SJCRH30 (cell line): ENCODE data around the gene GALNT17. TPM values are rescaled to one million over a fixed set of nuclear protein-coding genes. Genes with fewer than 3 reads are reported as not detected.

ENCODE experiments used
- DNase-seq, 2 experiments: peaks; one replicate each; pipeline ENCODE4 v3.0.0-alpha.2; 2015 to 2020
- H3K27ac ChIP-seq: fragments of 250-450 bp; sonication (Bioruptor Pico); 2 replicates; pipeline ENCODE4 v1.5.1; 2020; ENCODE audit warnings: mild to moderate bottlenecking, moderate library complexity
- H3K27me3 ChIP-seq: fragments of 250-450 bp; sonication (Bioruptor Pico); 2 replicates; pipeline ENCODE4 v1.5.1; 2020; ENCODE audit warnings: mild to moderate bottlenecking, moderate library complexity
- H3K36me3 ChIP-seq: fragments of 250-450 bp; sonication (Bioruptor Pico); 2 replicates; pipeline ENCODE4 v1.5.1; 2020; ENCODE audit warnings: mild to moderate bottlenecking, moderate library complexity
- H3K4me1 ChIP-seq: fragments of 250-450 bp; sonication (Bioruptor Pico); 2 replicates; pipeline ENCODE4 v1.5.1; 2020; ENCODE audit warnings: mild to moderate bottlenecking, moderate library complexity
- H3K4me3 ChIP-seq: fragments of 250-450 bp; sonication (Bioruptor Pico); 2 replicates; pipeline ENCODE4 v1.5.1; 2020; ENCODE audit warnings: mild to moderate bottlenecking, moderate library complexity
- H3K9me3 ChIP-seq: fragments of 250-450 bp; sonication (Bioruptor Pico); replicated peaks from 2 replicates; pipeline ENCODE4 v1.5.1; 2020; ENCODE audit warnings: mild to moderate bottlenecking, moderate library complexity
- total RNA-seq: library from RNA; depleted of rRNA; stranded (reverse); fragments of >200 nt; shearing (Covaris generic); gene quantifications from 2 replicates; pipeline ENCODE4 v1.2.3, GENCODE V29; 2014

Gene GALNT17
- total RNA-seq, 1 experiment from 2014 or later: not detected

- Histone ChIP-seq H3K4me3 (no peak overlapping the region), H3K27ac (no peak overlapping the region), H3K9me3 (no peaks in the 10 kb centered on the region), H3K4me1 (no peaks in the 10 kb centered on the region), H3K36me3 (no peaks in the 10 kb centered on the region), H3K27me3 (no peaks in the 10 kb centered on the region; the same call in 1 of the 2 replicates)
- no peak for DNase-seq
Measured at GRCh38 chr7:71303566-71303965, 171.6 kb downstream of the GALNT17 start.

- DNase-seq: no peak
- no peak overlapping the region for H3K4me3 ChIP-seq
- no peaks in the 10 kb centered on the region for H3K4me1 ChIP-seq
- H3K27me3 ChIP-seq: no peaks in the 10 kb centered on the region
- H3K27ac ChIP-seq: no peak overlapping the region
- H3K36me3 ChIP-seq: no peaks in the 10 kb centered on the region
- H3K9me3 ChIP-seq: no peaks in the 10 kb centered on the region
Measured at GRCh38 chr7:71308096-71308495, 176.2 kb downstream of the GALNT17 start.

- H3K4me3 ChIP-seq: no peak overlapping the region
- no peak for DNase-seq
- H3K27ac ChIP-seq: no peak overlapping the region
- H3K4me1 ChIP-seq: no peaks in the 10 kb centered on the region
- H3K9me3 ChIP-seq: no peaks in the 10 kb centered on the region
- no peaks in the 10 kb centered on the region for H3K36me3 ChIP-seq
- no peaks in the 10 kb centered on the region for H3K27me3 ChIP-seq
Measured at GRCh38 chr7:71311576-71311975, 179.6 kb downstream of the GALNT17 start.

- Histone ChIP-seq H3K9me3 (no peaks in the 10 kb centered on the region), H3K27me3 (no peaks in the 10 kb centered on the region), H3K27ac (no peak overlapping the region), H3K4me1 (no peaks in the 10 kb centered on the region), H3K36me3 (no peaks in the 10 kb centered on the region), H3K4me3 (no peak overlapping the region)
- no peak for DNase-seq
Measured at GRCh38 chr7:71312755-71313490, 181.0 kb downstream of the GALNT17 start.

GRCh38 chr7:71313553-71313952, 181.6 kb downstream of the GALNT17 start:
- no peak overlapping the region for H3K4me3 ChIP-seq
- no peaks in the 10 kb centered on the region for H3K36me3 ChIP-seq
- no peak for DNase-seq
- no peaks in the 10 kb centered on the region for H3K4me1 ChIP-seq
- H3K27ac ChIP-seq: no peak overlapping the region
- H3K27me3 ChIP-seq: no peaks in the 10 kb centered on the region
- H3K9me3 ChIP-seq: no peaks in the 10 kb centered on the region

- H3K27ac ChIP-seq: no peak overlapping the region
- H3K4me1 ChIP-seq: no peaks in the 10 kb centered on the region
- H3K9me3 ChIP-seq: no peaks in the 10 kb centered on the region
- H3K36me3 ChIP-seq: no peaks in the 10 kb centered on the region
- no peaks in the 10 kb centered on the region for H3K27me3 ChIP-seq
- no peak overlapping the region for H3K4me3 ChIP-seq
- DNase-seq: no peak
Measured at GRCh38 chr7:71320916-71321315, 189.0 kb downstream of the GALNT17 start.

GRCh38 chr7:71322201-71322600, 190.3 kb downstream of the GALNT17 start:
- Histone ChIP-seq H3K4me1 (peaks cover 6% of the 10 kb centered on the region; the same call in 1 of the 2 replicates), H3K4me3 (no peak overlapping the region), H3K9me3 (no peaks in the 10 kb centered on the region), H3K27ac (no peak overlapping the region), H3K27me3 (no peaks in the 10 kb centered on the region), H3K36me3 (no peaks in the 10 kb centered on the region)
- no peak for DNase-seq

- Histone ChIP-seq H3K4me3 (no peak overlapping the region), H3K36me3 (no peaks in the 10 kb centered on the region), H3K27me3 (no peaks in the 10 kb centered on the region), H3K27ac (no peak overlapping the region), H3K4me1 (peaks cover 7% of the 10 kb centered on the region; the same call in 1 of the 2 replicates), H3K9me3 (no peaks in the 10 kb centered on the region)
- no peak for DNase-seq
Measured at GRCh38 chr7:71323726-71324125, 191.8 kb downstream of the GALNT17 start.

- Histone ChIP-seq H3K4me3 (no peak overlapping the region), H3K9me3 (no peaks in the 10 kb centered on the region), H3K27me3 (no peaks in the 10 kb centered on the region), H3K4me1 (peaks cover 11% of the 10 kb centered on the region), H3K27ac (no peak overlapping the region), H3K36me3 (no peaks in the 10 kb centered on the region)
- no peak for DNase-seq
Measured at GRCh38 chr7:71325151-71325550, 193.2 kb downstream of the GALNT17 start.

- no peak overlapping the region for H3K27ac ChIP-seq
- H3K9me3 ChIP-seq: no peaks in the 10 kb centered on the region
- peak in 1 of 2 experiments; percentile 9 for DNase-seq
- H3K4me3 ChIP-seq: no peak overlapping the region
- H3K4me1 ChIP-seq: peaks cover 11% of the 10 kb centered on the region
- no peaks in the 10 kb centered on the region for H3K36me3 ChIP-seq
- H3K27me3 ChIP-seq: no peaks in the 10 kb centered on the region
Measured at GRCh38 chr7:71326595-71326994, 194.7 kb downstream of the GALNT17 start.

GRCh38 chr7:71327946-71328345, 196.0 kb downstream of the GALNT17 start:
- H3K27ac ChIP-seq: no peak overlapping the region
- H3K36me3 ChIP-seq: no peaks in the 10 kb centered on the region
- no peak for DNase-seq
- H3K9me3 ChIP-seq: no peaks in the 10 kb centered on the region
- H3K4me1 ChIP-seq: peaks cover 11% of the 10 kb centered on the region
- no peak overlapping the region for H3K4me3 ChIP-seq
- no peaks in the 10 kb centered on the region for H3K27me3 ChIP-seq

GRCh38 chr7:71329030-71329660, 197.2 kb downstream of the GALNT17 start:
- H3K27ac ChIP-seq: peak overlapping the region; percentile 26; the same call in 1 of the 2 replicates
- no peaks in the 10 kb centered on the region for H3K27me3 ChIP-seq
- peak; percentile 40 to 70 for DNase-seq

GRCh38 chr7:71332207-71332606, 200.3 kb downstream of the GALNT17 start:
- no peak overlapping the region for H3K4me3 ChIP-seq
- peaks cover 5% of the 10 kb centered on the region for H3K4me1 ChIP-seq
- H3K9me3 ChIP-seq: no peaks in the 10 kb centered on the region; the same call in 1 of the 2 replicates
- H3K36me3 ChIP-seq: no peaks in the 10 kb centered on the region
- no peak overlapping the region for H3K27ac ChIP-seq
- DNase-seq: no peak
- H3K27me3 ChIP-seq: no peaks in the 10 kb centered on the region

More at GRCh38 chr7:71329030-71329660, 197.2 kb downstream of the GALNT17 start:
- H3K9me3 ChIP-seq: no peaks in the 10 kb centered on the region
- H3K4me1 ChIP-seq: peaks cover 11% of the 10 kb centered on the region
- 0 out of 2 replicates have a peak overlapping the region, but pooled peaks have one; percentile 7 for H3K4me3 ChIP-seq
- H3K36me3 ChIP-seq: no peaks in the 10 kb centered on the region

- DNase-seq: no peak
- H3K4me1 ChIP-seq: no peaks in the 10 kb centered on the region
- no peak overlapping the region for H3K4me3 ChIP-seq
- no peaks in the 10 kb centered on the region for H3K36me3 ChIP-seq
- no peaks in the 10 kb centered on the region; the same call in 1 of the 2 replicates for H3K27me3 ChIP-seq
- H3K27ac ChIP-seq: no peak overlapping the region
- H3K9me3 ChIP-seq: no peaks in the 10 kb centered on the region; the same call in 1 of the 2 replicates
Measured at GRCh38 chr7:71334541-71334940, 202.6 kb downstream of the GALNT17 start.

- Histone ChIP-seq H3K4me1 (no peaks in the 10 kb centered on the region), H3K9me3 (no peaks in the 10 kb centered on the region; the same call in 1 of the 2 replicates)
- DNase-seq: no peak
Measured at GRCh38 chr7:71338866-71339265, 206.9 kb downstream of the GALNT17 start.

More at GRCh38 chr7:71338866-71339265, 206.9 kb downstream of the GALNT17 start:
- Histone ChIP-seq H3K27me3 (no peaks in the 10 kb centered on the region; the same call in 1 of the 2 replicates), H3K4me3 (no peak overlapping the region), H3K27ac (no peak overlapping the region), H3K36me3 (no peaks in the 10 kb centered on the region)
